SK-N-SH (cell line): ENCODE results near the gene ECSCR. TPM values are rescaled to one million over a fixed set of nuclear protein-coding genes. Genes with fewer than 3 reads are reported as not detected.

Experiments used
- CTCF ChIA-PET: fragments of 300-600, 350-600 bp; formaldehyde crosslinking; extraction: SDS; loops from one replicate; lab custom pipeline; 2021; lab: Yijun Ruan, JAX
- POLR2A ChIA-PET: fragments of 350-600 bp; sonication (Branson Sonifier 250); formaldehyde crosslinking; extraction: SDS; loops from one replicate; lab custom pipeline; 2020; ENCODE audit warnings: antibody characterized with exemption, inconsistent platforms; lab: Yijun Ruan, JAX
- DNase-seq: peaks from one replicate; pipeline ENCODE4 v3.0.0; 2012
- H2AFZ ChIP-seq: fragments of 200-600 bp; sonication (generic); 2 replicates; pipeline ENCODE4 v1.8.1; 2016; ENCODE audit warnings: antibody characterized with exemption, mild to moderate bottlenecking, low read depth
- H3F3A ChIP-seq: fragments of 200-600 bp; sonication (generic); replicated peaks from 2 replicates; pipeline ENCODE3; 2016; ENCODE audit warnings: antibody characterized with exemption, mild to moderate bottlenecking; ENCODE audit not compliant: insufficient read depth
- H3K27ac ChIP-seq, 2 experiments: fragments of 200-500 bp in 1 of 2; fragments of 200-600 bp in 1 of 2; sonication (Bioruptor generic) in 1 of 2; sonication (generic), shearing (Covaris generic) in 1 of 2; 2 replicates each; pipeline versions ENCODE4 v1.5.1 to v1.6.1; 2014 to 2016; ENCODE audit warnings: low read depth in 2 of 2, inconsistent platforms in 1 of 2, low read length in 1 of 2, mild to moderate bottlenecking in 1 of 2, mixed read lengths in 1 of 2
- H3K27me3 ChIP-seq: fragments of 200-600 bp; sonication (generic), shearing (Covaris generic); 2 replicates; pipeline ENCODE4 v1.6.1; 2016; ENCODE audit warnings: mixed run types; ENCODE audit not compliant: insufficient read depth
- H3K36me3 ChIP-seq, 2 experiments: fragments of 200-500 bp in 1 of 2; fragments of 200-600 bp in 1 of 2; sonication (Bioruptor generic) in 1 of 2; sonication (generic) in 1 of 2; replicated peaks in 1 of 2; 2 replicates each; pipeline versions ENCODE3 to v1.5.1; 2014 to 2016; ENCODE audit warnings: low read length in 1 of 2, mild to moderate bottlenecking in 1 of 2; ENCODE audit not compliant: insufficient read depth in 2 of 2, control insufficient read depth in 1 of 2
- H3K4me1 ChIP-seq, 2 experiments: fragments of 200-500 bp in 1 of 2; fragments of 200-600 bp in 1 of 2; sonication (Bioruptor generic) in 1 of 2; sonication (generic), shearing (Covaris generic) in 1 of 2; 2 replicates each; pipeline versions ENCODE4 v1.5.1 to v1.6.1; 2014 to 2016; ENCODE audit warnings: low read depth in 1 of 2, low read length in 1 of 2, mixed run types in 1 of 2; ENCODE audit not compliant: insufficient read depth in 2 of 2, control insufficient read depth in 1 of 2
- H3K4me2 ChIP-seq: fragments of 200-600 bp; sonication (generic), shearing (Covaris generic); 2 replicates; pipeline ENCODE4 v1.6.1; 2017; ENCODE audit warnings: mixed run types
- H3K4me3 ChIP-seq, 2 experiments: fragments of 200-500 bp in 1 of 2; fragments of 200-600 bp in 1 of 2; sonication (Bioruptor generic) in 1 of 2; sonication (generic), shearing (Covaris generic) in 1 of 2; 2 replicates each; pipeline versions ENCODE4 v1.5.1 to v1.8.1; 2014 to 2016; ENCODE audit warnings: low read depth in 2 of 2, inconsistent platforms in 1 of 2, low read length in 1 of 2, mild to moderate bottlenecking in 1 of 2, mixed read lengths in 1 of 2, moderate library complexity in 1 of 2
- H3K79me2 ChIP-seq: fragments of 200-600 bp; sonication (generic); 2 replicates; pipeline ENCODE4 v1.8.1; 2017; ENCODE audit warnings: mild to moderate bottlenecking; ENCODE audit not compliant: insufficient read depth
- H3K9ac ChIP-seq: fragments of 200-600 bp; sonication (generic); 2 replicates; pipeline ENCODE4 v1.6.1; 2017; ENCODE audit warnings: mixed run types
- H3K9me2 ChIP-seq: fragments of 200-600 bp; sonication (generic); 2 replicates; pipeline ENCODE4 v1.6.1; 2017; ENCODE audit warnings: mixed run types
- H3K9me3 ChIP-seq: fragments of 200-600 bp; sonication (generic); 2 replicates; pipeline ENCODE4 v1.6.1; 2017; ENCODE audit warnings: mixed run types, mild to moderate bottlenecking, moderate library complexity
- H4K20me1 ChIP-seq: fragments of 200-600 bp; sonication (generic); 2 replicates; pipeline ENCODE4 v1.6.1; 2017; ENCODE audit warnings: mild to moderate bottlenecking, mixed run types; ENCODE audit not compliant: insufficient read depth
- EP300 ChIP-seq, 2 experiments: IDR thresholded peaks; 2 replicates each; pipeline versions ENCODE4 v1.4.0 to v1.6.1; 2012; ENCODE audit warnings: borderline replicate concordance in 1 of 2, low read depth in 1 of 2, low read length in 1 of 2
- FOSL2 ChIP-seq: IDR thresholded peaks from 2 replicates; pipeline ENCODE4 v1.4.0; 2012; ENCODE audit warnings: low read depth, mild to moderate bottlenecking, moderate library complexity, borderline replicate concordance
- FOXM1 ChIP-seq: IDR thresholded peaks from 2 replicates; pipeline ENCODE4 v1.4.0; 2012; ENCODE audit warnings: low read depth, mild to moderate bottlenecking
- JUND ChIP-seq: IDR thresholded peaks from 2 replicates; pipeline ENCODE4 v1.4.0; 2012
- MAX ChIP-seq: IDR thresholded peaks from 2 replicates; pipeline ENCODE4 v1.4.0; 2012; ENCODE audit warnings: low read depth
- NFIC ChIP-seq: IDR thresholded peaks from 2 replicates; pipeline ENCODE4 v1.4.0; 2012; ENCODE audit warnings: borderline replicate concordance
- REST ChIP-seq: IDR thresholded peaks from 2 replicates; pipeline ENCODE4 v1.6.1; 2012; ENCODE audit warnings: mild to moderate bottlenecking, low read depth, low read length, moderate library complexity
- SIN3A ChIP-seq: IDR thresholded peaks from 2 replicates; pipeline ENCODE4 v1.6.1; 2012; ENCODE audit warnings: low read depth, mild to moderate bottlenecking, low read length, moderate library complexity, borderline replicate concordance
- SMC3 ChIP-seq: IDR thresholded peaks from 2 replicates; pipeline ENCODE4 v1.6.1; 2012; ENCODE audit warnings: low read depth, low read length, improper control_type of control experiment
- TAF1 ChIP-seq: IDR thresholded peaks from 2 replicates; pipeline ENCODE4 v1.6.1; 2012; ENCODE audit warnings: low read depth, mild to moderate bottlenecking, low read length, moderate library complexity, borderline replicate concordance
- TCF12 ChIP-seq: IDR thresholded peaks from 2 replicates; pipeline ENCODE4 v1.4.0; 2012
- WGBS: methylation state at CpG from one replicate; pipeline ENCODE4 v1.1.6; 2017; ENCODE audit warnings: low lambda C conversion rate; 5-methylcytosine and 5-hydroxymethylcytosine counted together
- polyA plus RNA-seq, 3 experiments: library from polyadenylated mRNA; depleted of rRNA; stranded (reverse); fragments of >200 nt; gene quantifications; 2 replicates each; pipeline ENCODE4 v1.2.3, GENCODE V29; 2012
- TF ChIP-seq, protein P1 (sequence below): IDR thresholded peaks from 2 replicates; pipeline ENCODE4; 2012

The ECSCR gene
- polyA plus RNA-seq, 1 of the 3 experiments (the other 2 are of a cell fraction), result 10.9 TPM

GRCh38 chr5:139495638-139496435 lies 33.3 kb upstream of the ECSCR start:
- no peaks in the 10 kb centered on the region for H3K9me3 ChIP-seq
- TF ChIP-seq JUND, result peak; percentile 21; the same call in 1 of the 2 replicates
- TF ChIP-seq SMC3, result no peak
- TF ChIP-seq MAX, result no peak
- no peak for TF ChIP-seq TAF1
- peak in 1 of 2 experiments; percentile 20; a peak in 1 of 4 replicates for TF ChIP-seq EP300 (IDR thresholded peaks at IDR 0.05; ENCODE audit: borderline replicate concordance in 1 of 2, low read depth in 1 of 2, low read length in 1 of 2)
- TF ChIP-seq NFIC, result peak; percentile 24; the same call in 1 of the 2 replicates
- TF ChIP-seq TCF12, result peak; percentile 37; the same call in 1 of the 2 replicates
- TF ChIP-seq, protein P1, sequence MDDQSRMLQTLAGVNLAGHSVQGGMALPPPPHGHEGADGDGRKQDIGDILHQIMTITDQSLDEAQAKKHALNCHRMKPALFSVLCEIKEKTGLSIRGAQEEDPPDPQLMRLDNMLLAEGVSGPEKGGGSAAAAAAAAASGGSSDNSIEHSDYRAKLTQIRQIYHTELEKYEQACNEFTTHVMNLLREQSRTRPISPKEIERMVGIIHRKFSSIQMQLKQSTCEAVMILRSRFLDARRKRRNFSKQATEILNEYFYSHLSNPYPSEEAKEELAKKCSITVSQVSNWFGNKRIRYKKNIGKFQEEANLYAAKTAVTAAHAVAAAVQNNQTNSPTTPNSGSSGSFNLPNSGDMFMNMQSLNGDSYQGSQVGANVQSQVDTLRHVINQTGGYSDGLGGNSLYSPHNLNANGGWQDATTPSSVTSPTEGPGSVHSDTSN, result peak; percentile 39; the same call in 1 of the 2 replicates
- no peak for TF ChIP-seq REST
- TF ChIP-seq FOSL2, result peak; percentile 69
- no peak for TF ChIP-seq SIN3A
- TF ChIP-seq FOXM1, result no peak
- peaks cover 44% of the 10 kb centered on the region for H3F3A ChIP-seq
- no peak overlapping the region; the same call in 1 of the 2 replicates for H3K9ac ChIP-seq
- no peaks in the 10 kb centered on the region for H3K27me3 ChIP-seq
- ChIA-PET CTCF (interaction anchor here (1.0 to 2.5 kb wide), 4 partner anchors 14 to 74 kb away, joined by 3 to 11 read pairs (median 3); partner anchors contain the start of gene STING1), POLR2A (no interaction called here)
- 93% methylated on average over 3 of the region's 3 CpGs for WGBS
- no peak overlapping the region for H3K4me3 ChIP-seq
- peaks cover 2 to 27% of the 10 kb centered on the region in 2 experiments; a peak in 3 of 4 replicates for H3K4me1 ChIP-seq
- no peaks in the 10 kb centered on the region for H3K9me2 ChIP-seq
- no peaks in the 10 kb centered on the region for H3K36me3 ChIP-seq
- H4K20me1 ChIP-seq, result no peaks in the 10 kb centered on the region
- H3K4me2 ChIP-seq, result peak overlapping the region; percentile 70
- no peak for DNase-seq
- H2AFZ ChIP-seq, result peak overlapping the region; percentile 54; the same call in 1 of the 2 replicates
- peak overlapping the region; percentile 4 to 84; a peak in 3 of 4 replicates for H3K27ac ChIP-seq
- no peaks in the 10 kb centered on the region for H3K79me2 ChIP-seq
